Stimulated activated naive CD8-positive, alpha-beta T cell treated with anti-CD3 and anti-CD28 coated beads, Interleukin-15, amount 100 ng/mL, for 72 hours (primary cell): ENCODE results near the gene PTPN9.
A peak's percentile ranks its signal among the peaks of the same experiment; 100 is the strongest.
"Not testable (repeated sequence)": the region's sequence is repeated elsewhere in the genome, so short reads cannot be mapped to it uniquely, and the experiment has no call there.

ENCODE experiments used
- ATAC-seq: fragments of 150-1000 bp; cut with Tn5 transposase; 2 replicates; pipeline ENCODE4 v1.10.0; 2021; ENCODE audit warnings: mild to moderate bottlenecking, moderate library complexity
- DNase-seq, 2 donors: peaks; one replicate each; pipeline ENCODE4 v3.0.0; 2021 to 2022
- H3K27ac Mint-ChIP-seq, 2 donors: one replicate each; pipeline ENCODE4 v1.8.0; 2022; ENCODE audit warnings: mild to moderate bottlenecking in 2 of 2, mixed read lengths in 2 of 2, moderate library complexity in 2 of 2
- H3K27me3 Mint-ChIP-seq: one replicate; pipeline ENCODE4 v1.8.0; 2022; ENCODE audit warnings: mixed read lengths
- H3K4me1 Mint-ChIP-seq: one replicate; pipeline ENCODE4 v1.8.0; 2022; ENCODE audit warnings: mild to moderate bottlenecking, mixed read lengths
- H3K4me3 Mint-ChIP-seq, 2 donors: one replicate each; pipeline ENCODE4 v1.8.0; 2022; ENCODE audit warnings: mild to moderate bottlenecking in 2 of 2, mixed read lengths in 2 of 2, moderate library complexity in 1 of 2
- H3K9me3 Mint-ChIP-seq, 2 donors: one replicate each; pipeline ENCODE4 v1.8.0; 2022; ENCODE audit warnings: mixed read lengths in 2 of 2

The PTPN9 gene

DNA sequence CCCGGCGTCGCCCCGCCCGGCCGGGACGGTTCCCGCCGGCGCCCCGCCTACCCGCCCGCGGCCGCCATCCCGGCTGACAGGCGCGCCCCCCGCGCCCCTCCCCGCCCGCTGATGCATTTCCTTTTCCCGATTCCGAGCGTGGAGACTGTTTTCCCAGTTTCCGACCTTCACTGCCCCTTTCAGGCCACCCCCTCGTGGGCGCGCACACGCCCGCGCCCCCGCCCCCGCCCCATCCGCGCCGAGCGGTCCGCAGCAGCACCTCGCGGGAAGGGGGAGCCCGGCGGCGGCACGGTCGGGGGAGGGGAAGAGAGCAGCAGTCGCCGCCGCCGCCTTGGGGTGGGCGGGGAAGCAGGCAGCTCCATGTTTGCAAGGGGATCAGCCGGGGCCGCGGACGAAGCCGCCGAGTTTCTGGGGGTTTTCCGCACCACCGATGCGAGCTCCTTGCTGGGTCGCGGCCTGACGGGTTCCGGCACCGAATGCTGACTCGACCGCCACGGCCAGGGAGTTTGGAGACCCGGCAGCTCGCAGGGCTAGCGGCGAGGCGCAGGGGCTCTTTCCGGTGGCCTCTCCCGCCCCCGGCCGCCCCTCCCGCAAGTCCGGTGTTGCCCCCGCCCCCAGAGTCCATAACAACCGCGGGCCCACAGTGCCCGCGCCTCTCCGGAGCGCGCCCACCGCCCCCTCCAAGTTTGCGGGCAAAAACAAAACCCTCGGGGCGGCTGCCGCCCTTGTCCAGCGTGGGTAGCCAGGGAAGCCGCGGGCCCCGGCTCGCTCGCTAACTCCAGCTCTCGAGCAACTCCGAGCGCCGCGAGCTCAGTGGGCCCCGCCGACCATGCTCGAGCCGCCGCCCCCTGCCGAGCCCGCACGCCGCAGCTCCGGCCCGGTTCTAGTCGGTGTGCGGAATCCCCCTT, 124.4 kb downstream of the PTPN9 start:
- no peaks in the 10 kb centered on the region for H3K27me3 Mint-ChIP-seq
- DNase-seq (peak; percentile 86 to 90), ATAC-seq (peak; percentile 13)
- peaks cover 23% of the 10 kb centered on the region for H3K4me1 Mint-ChIP-seq
- peak overlapping the region; percentile 85 to 96 for H3K4me3 Mint-ChIP-seq
- peak overlapping the region; percentile 97 to 98 for H3K27ac Mint-ChIP-seq
- no peaks in the 10 kb centered on the region for H3K9me3 Mint-ChIP-seq

DNA sequence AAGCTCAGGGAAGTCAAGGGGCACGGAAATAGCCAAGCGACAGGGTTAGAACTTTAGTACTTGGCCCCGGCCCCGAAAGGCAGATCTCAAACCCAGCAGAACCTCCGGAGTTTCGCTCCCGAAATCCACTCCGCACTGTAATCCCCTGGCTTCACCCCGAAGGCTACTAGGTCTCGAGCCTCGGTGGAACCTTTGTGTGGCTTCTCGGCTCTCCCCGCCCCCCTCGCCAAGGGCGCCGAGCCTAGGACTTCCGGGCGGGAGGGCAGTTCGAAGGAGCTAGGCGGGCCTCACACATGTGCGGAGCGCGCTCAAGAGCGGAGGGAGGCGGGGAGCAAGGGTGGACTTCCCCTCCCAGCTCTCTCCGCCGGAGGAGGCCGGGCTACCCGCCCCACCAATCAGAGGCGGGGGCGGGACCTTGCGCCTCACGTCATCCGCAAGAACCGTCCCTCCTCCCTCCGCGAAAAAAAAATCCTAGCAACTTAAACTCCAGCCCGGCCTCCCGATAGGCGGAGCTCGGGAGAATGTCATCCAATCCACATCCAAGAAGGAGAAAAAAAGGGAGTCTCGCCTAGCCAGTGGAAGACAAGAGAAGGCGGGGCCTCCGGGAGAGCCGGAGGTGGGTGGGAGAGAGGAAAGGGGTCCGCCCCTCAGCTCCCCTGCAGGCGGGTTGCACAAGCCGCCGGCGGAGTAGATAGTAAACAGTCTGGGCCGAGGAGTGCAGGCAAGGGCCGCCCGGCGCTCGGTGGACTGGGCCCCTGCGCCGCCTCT, 125.2 kb downstream of the PTPN9 start:
- no peaks in the 10 kb centered on the region for H3K27me3 Mint-ChIP-seq
- peak overlapping the region; percentile 97 to 100 for H3K27ac Mint-ChIP-seq
- peaks cover 29% of the 10 kb centered on the region for H3K4me1 Mint-ChIP-seq
- peak; percentile 99 for DNase-seq
- H3K4me3 Mint-ChIP-seq, result peak overlapping the region; percentile 96 to 97
- peak; percentile 56 for ATAC-seq
- H3K9me3 Mint-ChIP-seq, result no peaks in the 10 kb centered on the region

DNA sequence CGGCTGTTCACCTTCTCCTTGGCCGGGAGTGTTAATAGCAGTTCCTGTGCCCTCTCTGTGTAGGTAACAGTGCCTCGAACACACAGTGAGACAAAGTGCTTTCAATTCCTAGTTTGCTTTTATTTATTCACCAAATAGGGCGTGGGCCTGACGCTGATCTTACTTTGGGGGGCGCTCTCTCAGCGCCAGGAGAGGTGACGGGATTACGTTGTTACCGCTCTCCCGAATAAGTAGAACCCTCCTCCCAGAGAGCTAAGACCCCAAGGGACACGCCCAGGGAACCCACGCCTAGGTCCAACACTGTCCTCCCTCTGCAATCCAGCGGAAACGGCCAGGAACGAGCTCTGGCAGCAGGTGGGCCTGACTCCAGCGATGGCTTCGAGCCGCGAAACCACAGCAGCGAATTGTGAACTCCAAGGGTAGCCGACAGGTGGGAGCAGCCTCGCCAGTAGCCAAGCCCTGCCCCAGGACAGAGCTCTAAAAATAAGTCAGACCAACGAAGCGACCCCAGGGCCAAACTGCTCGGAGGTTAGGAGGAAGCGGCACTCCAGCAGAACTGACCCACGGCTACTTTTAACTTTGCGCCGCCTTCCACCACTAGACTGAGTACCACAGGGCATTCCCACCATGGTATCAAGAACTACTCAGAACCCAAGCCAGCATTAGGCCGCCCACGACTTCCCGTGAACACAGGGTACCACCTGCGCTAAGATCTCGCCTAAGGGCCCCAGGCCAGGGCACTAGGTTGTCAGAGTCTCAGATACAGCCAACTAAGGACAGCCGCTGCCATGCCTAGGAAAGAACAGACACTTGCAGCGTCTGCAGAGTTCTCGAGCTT, 126.0 kb downstream of the PTPN9 start:
- H3K9me3 Mint-ChIP-seq, result no peaks in the 10 kb centered on the region
- no peaks in the 10 kb centered on the region for H3K27me3 Mint-ChIP-seq
- DNase-seq (peak; percentile 75 to 82), ATAC-seq (peak; percentile 7)
- peak overlapping the region; percentile 97 to 100 for H3K27ac Mint-ChIP-seq
- H3K4me3 Mint-ChIP-seq, result peak overlapping the region; percentile 96 to 97
- peaks cover 34% of the 10 kb centered on the region for H3K4me1 Mint-ChIP-seq

DNA sequence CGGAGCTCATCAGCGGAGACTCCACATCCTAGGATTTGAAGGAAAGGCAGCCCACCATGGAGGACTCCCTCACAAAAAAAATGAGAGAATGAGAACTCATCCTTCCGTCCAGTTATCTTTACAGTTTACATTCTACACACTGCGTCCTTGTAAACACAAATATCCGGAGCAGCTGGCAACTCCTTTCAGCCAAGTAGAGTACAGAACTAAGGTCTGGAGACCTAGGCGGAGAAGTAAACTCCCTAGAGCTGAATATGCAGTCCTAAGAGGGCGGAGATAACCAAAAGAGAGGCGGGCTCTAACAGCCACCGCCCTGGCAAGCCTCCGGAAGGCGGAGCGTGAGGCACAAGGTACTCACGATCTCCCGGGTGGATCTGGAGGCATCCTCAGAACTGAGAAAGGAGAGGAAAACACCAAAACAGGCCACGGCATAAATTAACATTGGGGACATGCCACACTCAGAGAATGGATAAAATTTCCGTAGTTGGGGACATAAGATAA, 126.7 kb downstream of the PTPN9 start:
- peaks cover 41% of the 10 kb centered on the region for H3K4me1 Mint-ChIP-seq
- DNase-seq (peak; percentile 83 to 84), ATAC-seq (peak; percentile 22)
- H3K4me3 Mint-ChIP-seq, result peak overlapping the region; percentile 96 to 97
- peak overlapping the region; percentile 97 to 100 for H3K27ac Mint-ChIP-seq
- no peaks in the 10 kb centered on the region for H3K9me3 Mint-ChIP-seq
- no peaks in the 10 kb centered on the region for H3K27me3 Mint-ChIP-seq

DNA sequence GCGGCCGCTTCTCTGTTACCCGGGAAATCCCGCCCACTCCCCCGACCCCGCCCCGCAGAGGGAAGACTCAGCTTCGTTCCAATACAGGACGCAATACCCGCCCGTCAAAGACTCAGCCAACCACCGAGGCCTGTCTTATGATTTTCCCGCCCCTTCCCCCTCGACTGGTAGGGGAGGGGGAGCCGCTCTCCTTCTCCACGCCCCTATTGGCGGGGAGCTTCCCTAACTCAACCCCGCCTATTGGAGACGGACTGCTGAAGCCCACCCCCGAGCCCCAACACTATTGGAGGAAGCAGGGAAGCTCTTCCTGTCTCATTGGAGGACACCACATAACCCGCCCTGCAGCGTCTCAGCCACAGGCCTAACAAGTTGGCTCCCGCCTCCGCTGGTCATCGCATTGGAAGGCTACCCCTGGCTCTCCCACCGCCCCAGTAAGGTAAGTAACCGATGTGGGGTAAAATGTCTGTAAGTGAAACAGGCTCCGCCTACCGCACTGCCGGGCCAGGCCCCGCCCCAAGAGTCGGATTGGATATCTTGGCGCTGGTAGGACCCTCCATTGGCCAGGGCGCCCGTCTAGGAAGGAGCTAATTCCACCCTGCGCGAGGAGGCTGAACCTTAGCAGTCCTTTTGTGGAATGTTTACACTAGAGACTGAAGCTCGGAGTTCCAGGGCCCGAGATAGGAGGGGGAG, 127.3 kb downstream of the PTPN9 start, which contains the start of gene SIN3A:
SIN3A (minus strand) TSS at position 17 of the 690 bp plus-strand sequence. CDS start 21,315 bp downstream, outside the sequence.
- H3K27ac Mint-ChIP-seq, result peak within 1 kb of the TSS; percentile 97 to 100

DNA sequence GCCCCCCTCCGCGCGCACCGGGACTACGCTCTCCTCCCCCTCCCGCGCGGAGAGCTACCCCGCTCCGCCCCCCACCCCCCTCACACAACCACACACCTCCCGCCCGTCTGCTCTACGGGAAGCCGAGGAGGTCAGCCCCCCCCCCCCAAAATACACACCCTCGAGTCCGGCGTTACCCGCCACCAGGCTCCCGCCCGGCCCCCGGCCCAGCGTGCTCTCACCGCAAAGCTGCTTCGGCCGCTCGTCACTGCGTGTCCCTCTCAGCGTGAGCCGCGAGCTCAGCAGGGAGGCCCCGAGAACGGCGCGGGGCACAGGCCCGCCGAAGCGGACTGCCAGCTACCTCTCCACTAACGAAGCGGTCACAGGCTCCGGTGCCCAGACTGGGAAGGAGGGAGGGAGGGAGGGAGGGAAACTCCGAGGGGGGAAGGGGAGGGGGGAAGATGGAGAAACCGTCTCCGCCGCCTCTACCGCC, 127.9 kb downstream of the PTPN9 start:
- Mint-ChIP-seq H3K9me3 (no peaks in the 10 kb centered on the region), H3K4me3 (peak overlapping the region; percentile 96 to 97), H3K27me3 (no peaks in the 10 kb centered on the region), H3K27ac (peak overlapping the region; percentile 94 to 98), H3K4me1 (peaks cover 46% of the 10 kb centered on the region)
- peak in 1 of 2 donors; percentile 80 for DNase-seq
- ATAC-seq, result no peak

More for the DNA sequence above, 127.3 kb downstream of the PTPN9 start, which contains the start of gene SIN3A:
- Mint-ChIP-seq H3K27me3 (no peaks in the 10 kb centered on the region), H3K4me3 (peak within 1 kb of the TSS; percentile 96 to 97), H3K9me3 (no peaks in the 10 kb centered on the region), H3K4me1 (peaks cover 46% of the 10 kb centered on the region)
- DNase-seq, result peak; percentile 98 to 99
- peak; percentile 64 for ATAC-seq

DNA sequence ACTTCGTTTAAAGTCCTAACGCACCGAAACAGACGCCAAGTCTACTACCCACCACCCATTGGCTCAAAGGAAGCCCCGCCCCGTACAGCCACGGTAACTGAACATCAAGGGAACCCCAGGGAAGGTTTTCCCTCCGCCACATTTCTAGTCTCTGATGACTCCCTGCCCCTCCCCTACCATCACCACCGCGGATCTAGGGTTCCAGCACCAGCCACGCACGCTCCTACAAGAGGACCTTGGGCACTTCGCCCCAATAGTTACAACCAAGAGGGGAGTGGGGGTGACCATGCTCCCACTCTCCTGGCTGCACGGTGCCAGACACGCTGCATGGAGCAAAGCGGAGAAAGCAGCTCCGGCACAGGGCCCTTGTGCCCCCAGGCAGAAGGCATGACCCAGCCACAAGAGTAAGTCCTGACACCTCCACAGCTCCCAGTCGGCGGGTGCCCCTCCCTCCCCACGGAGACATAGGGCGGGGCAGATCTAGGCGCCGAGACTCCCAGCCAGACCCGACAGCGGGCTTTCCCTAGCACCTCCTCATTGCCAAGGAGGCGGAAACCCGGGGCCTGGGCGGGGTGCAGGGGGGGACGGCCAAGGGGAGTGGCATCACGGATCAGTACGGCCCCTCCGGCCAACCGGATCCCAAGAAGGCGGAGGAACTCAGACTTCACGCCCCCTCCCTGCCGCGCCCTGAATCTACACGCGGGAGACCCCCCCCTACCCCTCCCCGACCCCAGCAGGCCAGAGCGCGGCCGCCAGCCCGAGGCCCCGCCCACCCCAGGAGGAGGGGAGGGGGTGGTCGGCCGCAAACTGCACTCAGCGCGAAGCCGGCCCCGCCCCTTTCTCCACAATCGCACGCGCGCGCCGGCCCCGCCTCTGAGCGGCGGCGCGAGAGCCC, 128.6 kb downstream of the PTPN9 start:
- ATAC-seq, result peak; percentile 52
- Mint-ChIP-seq H3K4me1 (peaks cover 49% of the 10 kb centered on the region), H3K9me3 (no peaks in the 10 kb centered on the region)

DNA sequence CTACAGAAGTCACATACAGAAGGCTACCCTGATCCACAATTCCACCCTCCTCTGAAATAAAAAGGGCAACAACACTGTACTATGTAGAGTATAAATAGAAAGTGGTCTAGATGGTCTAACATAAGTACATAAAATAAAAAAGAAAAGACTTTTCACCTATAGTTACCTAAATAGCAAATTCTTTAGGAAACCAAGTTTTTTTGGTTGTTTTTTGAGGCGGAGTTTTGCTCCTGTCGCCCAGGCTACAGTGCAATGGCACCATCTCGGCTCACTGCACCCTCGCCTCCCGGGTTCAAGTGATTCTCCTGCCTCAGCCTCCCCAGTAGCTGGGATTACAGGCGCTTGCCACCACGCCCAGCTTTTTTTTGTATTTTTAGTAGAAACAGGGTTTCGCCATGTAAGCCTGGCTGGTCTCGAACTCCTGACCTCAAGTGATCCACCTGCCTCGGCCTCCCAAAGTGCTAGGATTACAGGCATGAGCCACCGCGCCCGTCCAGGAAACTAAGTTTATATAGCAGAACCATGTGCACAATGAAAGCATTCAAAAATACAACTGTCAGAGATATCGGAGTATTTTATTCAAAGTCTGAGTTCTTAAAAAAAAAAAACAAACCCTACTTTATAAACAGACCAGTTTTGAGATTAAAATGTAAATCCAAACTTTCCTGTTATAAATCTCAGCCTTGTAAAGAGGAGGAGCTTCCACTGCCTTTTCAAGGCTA, 129.4 kb downstream of the PTPN9 start:
- Mint-ChIP-seq H3K9me3 (no peaks in the 10 kb centered on the region), H3K4me3 (peak overlapping the region; percentile 96 to 97), H3K4me1 (peaks cover 50% of the 10 kb centered on the region), H3K27ac (peak overlapping the region in 1 of 2 donors; percentile 90), H3K27me3 (no peaks in the 10 kb centered on the region)
- ATAC-seq, result no peak
- peak in 1 of 2 donors; percentile 12 for DNase-seq

More for the DNA sequence above, 128.6 kb downstream of the PTPN9 start:
- peak; percentile 95 to 96 for DNase-seq
- H3K4me3 Mint-ChIP-seq, result peak overlapping the region; percentile 96 to 97
- peak overlapping the region; percentile 90 to 91 for H3K27ac Mint-ChIP-seq
- no peaks in the 10 kb centered on the region for H3K27me3 Mint-ChIP-seq

DNA sequence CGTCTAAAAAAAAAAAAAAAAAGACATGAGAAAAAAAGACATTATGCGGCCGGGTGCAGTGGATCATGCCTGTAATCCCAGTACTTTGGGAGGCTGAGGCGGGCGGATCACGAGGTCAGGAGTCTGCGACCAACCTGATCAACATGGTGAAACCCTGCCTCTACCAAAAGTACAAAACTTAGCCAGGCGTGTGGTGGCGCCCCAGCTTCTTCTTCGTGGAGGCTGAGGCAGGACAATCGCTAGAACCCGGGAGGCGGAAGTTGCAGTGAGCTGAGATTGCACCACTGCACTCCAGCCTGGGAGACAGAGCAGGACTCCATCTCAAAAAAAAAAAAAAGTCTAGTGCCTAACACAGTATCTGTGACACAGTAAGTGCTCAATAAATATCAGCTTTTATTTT, 130.9 kb downstream of the PTPN9 start:
- not testable (repeated sequence) for H3K9me3 Mint-ChIP-seq, H3K4me3 Mint-ChIP-seq, ATAC-seq, DNase-seq, H3K27me3 Mint-ChIP-seq
- Mint-ChIP-seq H3K4me1 (peaks cover 64% of the 10 kb centered on the region), H3K27ac (peak overlapping the region in 1 of 2 donors; percentile 59)

DNA sequence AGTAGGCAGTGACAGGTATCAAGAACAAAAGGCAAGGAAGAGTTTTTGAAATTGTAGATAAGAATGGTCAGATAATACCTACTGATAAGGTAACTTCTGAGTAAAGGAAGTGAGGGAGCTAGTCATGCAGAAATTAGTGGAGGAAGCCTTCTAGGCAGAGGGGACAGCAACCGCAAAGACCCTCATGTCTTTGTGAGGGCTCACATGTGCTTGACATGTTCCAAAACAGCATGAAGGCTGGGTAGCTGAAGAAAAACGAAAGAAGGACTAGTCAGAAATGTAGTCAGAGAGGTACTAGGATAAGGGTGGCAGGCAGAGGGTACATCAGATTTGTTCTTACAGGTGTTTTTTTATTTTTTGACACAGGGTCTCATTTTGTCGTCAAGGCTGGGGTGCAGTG, 133.0 kb downstream of the PTPN9 start:
- Mint-ChIP-seq H3K4me3 (peak overlapping the region; percentile 16 to 55), H3K27me3 (no peaks in the 10 kb centered on the region), H3K9me3 (no peaks in the 10 kb centered on the region), H3K4me1 (peaks cover 68% of the 10 kb centered on the region), H3K27ac (peak overlapping the region; percentile 31 to 88)
- ATAC-seq (no peak), DNase-seq (no peak)

DNA sequence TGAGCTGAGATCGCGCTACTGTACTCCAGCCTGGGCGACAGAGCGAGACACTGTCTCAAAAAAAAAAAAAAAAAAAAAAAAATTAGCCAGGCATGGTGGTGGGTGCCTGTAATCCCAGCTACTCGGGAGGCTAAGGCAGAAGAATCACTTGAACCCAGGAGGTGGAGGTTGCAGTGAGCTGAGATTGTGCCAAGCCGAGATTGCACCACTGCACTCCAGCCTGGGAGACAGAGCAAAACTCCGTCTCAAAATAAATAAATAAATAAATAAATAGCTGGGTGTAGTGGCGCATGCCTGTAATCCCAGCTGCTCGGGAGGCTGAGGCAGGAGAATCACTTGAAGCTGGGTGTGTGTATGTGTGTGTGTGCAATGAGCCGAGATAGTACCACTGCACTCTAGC, 133.8 kb downstream of the PTPN9 start:
- not testable (repeated sequence) for H3K27ac Mint-ChIP-seq, H3K27me3 Mint-ChIP-seq, H3K9me3 Mint-ChIP-seq, ATAC-seq, DNase-seq, H3K4me3 Mint-ChIP-seq
- H3K4me1 Mint-ChIP-seq, result peaks cover 64% of the 10 kb centered on the region

DNA sequence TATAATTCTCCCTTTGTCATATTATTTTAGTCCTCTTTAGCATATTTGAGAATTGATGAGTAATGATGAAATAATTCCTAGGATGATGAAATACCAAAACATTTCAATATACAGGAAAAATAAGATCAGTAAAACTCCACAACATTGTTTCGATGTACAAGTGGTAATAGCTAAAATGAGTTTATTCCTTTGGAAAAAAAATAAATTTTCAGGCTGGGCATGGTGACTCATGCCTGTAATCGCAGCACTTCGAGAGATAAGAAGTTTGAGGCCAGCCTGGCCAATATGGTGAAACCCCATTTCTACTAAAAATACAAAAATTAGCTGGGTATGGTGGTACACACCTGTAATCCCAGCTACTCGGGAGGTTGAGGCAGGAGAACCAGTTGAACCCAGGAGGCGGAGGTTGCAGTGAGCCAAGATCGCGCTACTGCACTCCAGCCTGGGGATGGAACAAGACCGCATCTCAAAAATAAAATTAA, 135.1 kb downstream of the PTPN9 start:
- not testable (repeated sequence) for H3K9me3 Mint-ChIP-seq, H3K27me3 Mint-ChIP-seq, ATAC-seq, H3K4me3 Mint-ChIP-seq, DNase-seq
- Mint-ChIP-seq H3K27ac (peak overlapping the region; percentile 38 to 85), H3K4me1 (peaks cover 56% of the 10 kb centered on the region)

DNA sequence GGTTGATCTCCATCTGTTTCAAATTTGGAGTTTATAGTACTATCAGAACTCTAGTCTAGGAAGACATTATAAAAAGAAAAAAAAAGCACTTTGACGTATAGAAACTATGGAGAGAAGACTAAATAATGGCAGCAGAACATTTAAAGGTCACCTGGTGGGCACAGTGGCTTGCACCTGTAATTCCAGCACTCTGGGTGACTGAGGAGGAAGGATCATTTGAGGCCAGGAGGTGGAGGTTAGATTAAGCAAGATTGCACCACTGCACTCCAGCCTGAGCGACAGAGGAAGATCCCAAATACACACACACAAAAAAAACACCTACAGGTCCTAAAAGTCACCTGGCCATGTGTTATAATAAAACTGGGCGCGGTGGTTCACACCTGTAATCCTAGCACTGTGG, 141.4 kb downstream of the PTPN9 start:
- peak overlapping the region in 1 of 2 donors; percentile 34 for H3K27ac Mint-ChIP-seq
- H3K4me1 Mint-ChIP-seq, result peaks cover 41% of the 10 kb centered on the region
- no peaks in the 10 kb centered on the region for H3K9me3 Mint-ChIP-seq
- no peak overlapping the region for H3K4me3 Mint-ChIP-seq
- DNase-seq, result no peak
- H3K27me3 Mint-ChIP-seq, result no peaks in the 10 kb centered on the region
- no peak for ATAC-seq
